ENCODE results near the gene RAB36.
A peak's percentile ranks its signal among the peaks of the same experiment; 100 is the strongest.

Gene RAB36

GRCh38 chr22:23109441-23109978 lies 35.8 kb upstream of the RAB36 start:
- Histone ChIP-seq H3K4me2 (ENCODE audit: insufficient read depth, low read length) (no peak overlapping the region), H2AFZ (ENCODE audit: low read depth, low read length) (no peak overlapping the region), H3K27ac (ENCODE audit: low read length) (no peak overlapping the region), H3K27me3 (ENCODE audit: insufficient read depth, low read length, poor library complexity) (no peaks in the 10 kb centered on the region), H3K4me3 (ENCODE audit: low read depth in 1 of 2, low read length in 2 of 2) (no peak overlapping the region), H3K79me2 (ENCODE audit: insufficient read depth, low read length) (no peaks in the 10 kb centered on the region), H3K9ac (ENCODE audit: low read depth, low read length) (no peak overlapping the region), H3K9me3 (ENCODE audit: insufficient read depth, low read length, severe bottlenecking) (no peaks in the 10 kb centered on the region), H3K4me1 (ENCODE audit: insufficient read depth, low read length) (peaks cover 12% of the 10 kb centered on the region), H3K36me3 (ENCODE audit: insufficient read depth, low read length) (no peaks in the 10 kb centered on the region), H4K20me1 (ENCODE audit: insufficient read depth, low read length) (peaks cover 2% of the 10 kb centered on the region; the same call in 1 of the 2 replicates)
- ATAC-seq (ENCODE audit: insufficient read depth, low read depth) (no peak), DNase-seq (no peak)
- TF ChIP-seq CTCF (IDR thresholded peaks at IDR 0.05; ENCODE audit: borderline replicate concordance, extremely low read depth, low read length, poor library complexity, severe bottlenecking) (no peak), EZH2 (IDR thresholded peaks at IDR 0.05; ENCODE audit: borderline replicate concordance, low read depth, low read length, severe bottlenecking) (no peak)

- DNase-seq (no peak), ATAC-seq (ENCODE audit: insufficient read depth, low read depth) (peak; percentile 38; the same call in 2 of the 3 replicates)
- Histone ChIP-seq H3K27me3 (ENCODE audit: insufficient read depth, low read length, poor library complexity) (no peaks in the 10 kb centered on the region), H2AFZ (ENCODE audit: low read depth, low read length) (no peak overlapping the region), H3K4me2 (ENCODE audit: insufficient read depth, low read length) (no peak overlapping the region), H3K4me1 (ENCODE audit: insufficient read depth, low read length) (peaks cover 12% of the 10 kb centered on the region), H4K20me1 (ENCODE audit: insufficient read depth, low read length) (no peaks in the 10 kb centered on the region), H3K27ac (ENCODE audit: low read length) (no peak overlapping the region), H3K4me3 (ENCODE audit: low read depth in 1 of 2, low read length in 2 of 2) (no peak overlapping the region), H3K79me2 (ENCODE audit: insufficient read depth, low read length) (no peaks in the 10 kb centered on the region), H3K9me3 (ENCODE audit: insufficient read depth, low read length, severe bottlenecking) (no peaks in the 10 kb centered on the region), H3K36me3 (ENCODE audit: insufficient read depth, low read length) (no peaks in the 10 kb centered on the region), H3K9ac (ENCODE audit: low read depth, low read length) (no peak overlapping the region)
- no peak for TF ChIP-seq CTCF (IDR thresholded peaks at IDR 0.05; ENCODE audit: borderline replicate concordance, extremely low read depth, low read length, poor library complexity, severe bottlenecking)
- no peak for TF ChIP-seq EZH2 (IDR thresholded peaks at IDR 0.05; ENCODE audit: borderline replicate concordance, low read depth, low read length, severe bottlenecking)
Measured at GRCh38 chr22:23110190-23110921, 34.9 kb upstream of the RAB36 start.

GRCh38 chr22:23110922-23111527 lies 34.3 kb upstream of the RAB36 start:
- Histone ChIP-seq H3K9me3 (ENCODE audit: insufficient read depth, low read length, severe bottlenecking) (no peaks in the 10 kb centered on the region), H3K4me2 (ENCODE audit: insufficient read depth, low read length) (no peak overlapping the region), H2AFZ (ENCODE audit: low read depth, low read length) (no peak overlapping the region), H3K79me2 (ENCODE audit: insufficient read depth, low read length) (no peaks in the 10 kb centered on the region), H3K36me3 (ENCODE audit: insufficient read depth, low read length) (no peaks in the 10 kb centered on the region), H3K27me3 (ENCODE audit: insufficient read depth, low read length, poor library complexity) (no peaks in the 10 kb centered on the region), H3K27ac (ENCODE audit: low read length) (no peak overlapping the region), H3K4me1 (ENCODE audit: insufficient read depth, low read length) (peaks cover 12% of the 10 kb centered on the region), H3K4me3 (ENCODE audit: low read depth in 1 of 2, low read length in 2 of 2) (no peak overlapping the region), H3K9ac (ENCODE audit: low read depth, low read length) (no peak overlapping the region), H4K20me1 (ENCODE audit: insufficient read depth, low read length) (no peaks in the 10 kb centered on the region)
- ATAC-seq (ENCODE audit: insufficient read depth, low read depth) (peak; percentile 25; the same call in 1 of the 3 replicates), DNase-seq (no peak)
- TF ChIP-seq EZH2 (IDR thresholded peaks at IDR 0.05; ENCODE audit: borderline replicate concordance, low read depth, low read length, severe bottlenecking), result no peak
- no peak for TF ChIP-seq CTCF (IDR thresholded peaks at IDR 0.05; ENCODE audit: borderline replicate concordance, extremely low read depth, low read length, poor library complexity, severe bottlenecking)
